Measurements from ENCODE around the gene BPIFB3.

BPIFB3 gene

DNA sequence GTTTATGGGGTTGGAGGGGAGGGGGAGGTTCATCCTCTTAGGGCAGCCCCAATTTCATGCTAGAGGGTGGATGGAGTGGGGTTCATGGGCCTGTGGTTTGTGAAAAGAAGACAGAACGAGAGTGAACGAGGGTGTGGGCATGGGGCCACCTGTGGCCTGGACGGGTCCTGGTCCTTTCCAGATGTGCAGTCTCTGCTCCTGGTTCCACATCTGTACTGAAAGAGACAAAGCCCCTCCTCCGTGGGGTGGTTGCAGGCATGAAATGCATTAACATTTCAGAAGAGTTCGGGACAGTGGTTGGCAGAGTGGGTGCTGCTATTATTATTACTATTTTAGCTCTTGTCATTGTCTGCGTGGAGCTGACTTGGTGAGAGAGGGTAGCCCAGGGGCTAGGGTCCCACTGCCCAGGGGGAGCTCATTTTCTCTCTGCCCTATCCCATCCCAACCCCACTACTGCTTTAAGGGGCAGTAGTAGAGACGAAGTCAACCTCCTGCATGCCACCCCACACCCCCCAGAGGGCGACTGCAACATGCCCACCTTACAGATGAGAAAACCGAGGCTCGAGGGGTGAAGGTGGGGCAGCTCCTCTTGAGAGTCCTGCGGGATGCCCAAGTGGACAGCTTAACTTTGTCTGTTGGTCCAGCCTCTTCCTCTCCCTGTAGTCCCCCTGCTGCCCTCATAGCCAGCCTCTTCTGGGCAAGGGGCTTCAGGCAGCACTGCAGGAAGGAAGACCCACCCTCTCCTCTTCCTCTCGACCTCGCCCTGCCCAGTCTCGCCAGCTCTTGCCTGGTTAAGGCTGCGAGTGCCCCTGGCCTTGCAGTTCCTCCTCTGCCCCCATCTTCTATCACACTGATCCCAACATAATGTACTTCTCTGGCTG is 37.8 kb upstream of the BPIFB3 start:
- DNase-seq: no peak

DNA sequence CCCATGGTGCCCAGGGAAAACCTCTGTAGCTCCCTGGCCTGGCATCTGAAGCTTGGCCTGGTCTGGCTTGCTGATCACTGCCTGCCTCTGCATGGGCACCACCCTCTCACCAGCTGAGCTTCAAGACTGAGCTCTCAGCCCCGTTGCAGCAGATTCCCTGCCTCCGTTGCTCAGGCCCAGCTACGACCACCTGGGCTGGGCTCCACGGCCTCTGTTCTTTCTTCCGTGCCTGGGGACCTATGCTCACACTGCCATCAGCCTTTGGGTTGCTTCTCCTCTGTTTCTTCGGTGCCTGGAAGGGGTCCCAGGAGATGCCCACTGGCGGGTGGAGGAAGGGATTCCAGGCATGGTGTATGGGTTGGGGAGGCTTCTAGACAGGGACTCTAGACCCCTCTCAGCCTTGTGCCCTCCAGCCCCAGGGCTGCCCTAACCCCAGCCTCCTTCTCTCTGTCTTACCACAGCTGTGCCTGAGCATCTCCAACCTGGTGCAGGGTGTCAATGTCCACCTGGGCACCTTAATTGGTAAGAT is 37.1 kb upstream of the BPIFB3 start:
- DNase-seq: no peak

DNA sequence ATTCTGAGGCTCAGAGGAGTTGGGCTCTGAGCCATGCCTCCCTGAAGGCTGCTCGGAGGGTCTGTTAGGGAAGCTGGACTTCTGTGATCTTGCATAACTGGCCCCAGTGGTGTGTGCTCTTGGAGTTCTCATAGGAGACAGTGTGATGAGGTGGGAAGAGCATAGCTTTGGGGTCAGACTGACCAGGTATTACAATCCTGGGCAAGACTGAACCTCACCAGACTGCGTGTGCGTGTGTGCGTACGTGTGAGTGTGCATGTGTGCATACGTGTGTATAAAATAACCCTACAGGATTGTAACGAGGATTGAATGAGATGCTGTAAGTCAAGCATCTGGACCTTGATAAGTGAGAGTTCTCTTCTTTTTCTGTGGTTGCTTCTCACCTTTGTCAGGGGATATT is 36.2 kb upstream of the BPIFB3 start:
- DNase-seq: no peak

DNA sequence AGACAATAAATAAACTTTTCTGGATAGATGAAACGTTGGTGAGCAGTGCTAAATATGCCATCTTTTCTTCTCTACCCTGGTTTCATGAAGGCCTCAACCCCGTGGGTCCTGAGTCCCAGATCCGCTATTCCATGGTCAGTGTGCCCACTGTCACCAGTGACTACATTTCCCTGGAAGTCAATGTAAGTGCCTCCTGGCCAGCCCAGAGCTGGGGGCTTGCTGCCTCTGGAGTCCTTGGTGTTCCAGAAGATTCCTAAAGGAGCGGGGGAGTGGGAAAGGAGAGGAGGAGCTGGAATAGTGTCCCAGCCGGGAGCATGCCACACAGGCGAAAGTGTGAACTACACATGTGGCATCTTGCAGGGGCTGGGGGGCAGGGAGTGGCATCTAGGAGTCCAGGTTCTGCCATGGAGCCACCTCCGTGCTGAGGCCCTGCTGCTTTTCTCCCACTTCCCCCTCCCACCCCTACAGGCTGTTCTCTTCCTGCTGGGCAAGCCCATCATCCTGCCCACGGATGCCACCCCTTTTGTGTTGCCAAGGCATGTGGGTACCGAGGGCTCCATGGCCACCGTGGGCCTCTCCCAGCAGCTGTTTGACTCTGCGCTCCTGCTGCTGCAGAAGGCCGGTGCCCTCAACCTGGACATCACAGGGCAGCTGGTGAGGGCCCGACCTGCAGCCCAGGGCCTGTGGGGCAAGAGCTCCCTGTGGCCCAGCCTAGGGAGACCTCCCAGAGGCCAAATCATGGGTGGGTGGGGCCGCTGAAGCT is 35.4 kb upstream of the BPIFB3 start:
- no peak for DNase-seq

DNA sequence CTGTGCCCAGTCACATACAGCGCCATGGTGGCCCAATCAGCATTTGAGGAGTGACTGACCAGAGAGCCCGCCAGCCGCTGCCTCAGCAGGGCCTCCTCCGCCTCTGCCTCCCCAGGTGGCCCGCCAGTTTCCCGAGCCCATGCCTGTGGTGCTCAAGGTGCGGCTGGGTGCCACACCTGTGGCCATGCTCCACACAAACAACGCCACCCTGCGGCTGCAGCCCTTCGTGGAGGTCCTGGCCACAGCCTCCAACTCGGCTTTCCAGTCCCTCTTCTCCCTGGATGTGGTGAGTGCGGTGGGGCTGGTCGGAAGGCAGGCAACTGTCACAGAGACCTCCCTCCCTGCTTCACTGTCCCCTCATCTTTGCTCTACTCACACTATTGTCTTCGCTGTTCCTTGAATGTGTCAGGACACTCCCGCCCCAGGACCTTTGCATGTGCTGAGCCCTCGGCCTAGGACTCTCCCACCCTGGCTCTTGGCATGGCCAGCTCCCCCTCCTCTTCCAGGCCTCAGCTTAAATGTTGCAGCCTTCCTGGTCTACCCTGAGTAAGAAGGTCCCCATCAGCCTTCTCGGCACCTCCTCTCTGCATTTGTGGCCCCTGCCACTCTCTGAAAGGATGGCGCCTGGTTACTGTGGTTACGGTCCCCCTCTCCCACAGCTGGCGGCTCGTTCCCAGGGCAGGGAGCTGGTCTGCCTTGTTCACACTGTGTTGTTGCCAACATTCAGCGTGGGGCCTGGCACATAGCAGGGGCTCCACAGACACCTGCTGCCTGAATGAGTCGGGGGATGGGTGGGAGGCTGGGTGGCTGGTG is 34.0 kb upstream of the BPIFB3 start:
- no peak for DNase-seq

DNA sequence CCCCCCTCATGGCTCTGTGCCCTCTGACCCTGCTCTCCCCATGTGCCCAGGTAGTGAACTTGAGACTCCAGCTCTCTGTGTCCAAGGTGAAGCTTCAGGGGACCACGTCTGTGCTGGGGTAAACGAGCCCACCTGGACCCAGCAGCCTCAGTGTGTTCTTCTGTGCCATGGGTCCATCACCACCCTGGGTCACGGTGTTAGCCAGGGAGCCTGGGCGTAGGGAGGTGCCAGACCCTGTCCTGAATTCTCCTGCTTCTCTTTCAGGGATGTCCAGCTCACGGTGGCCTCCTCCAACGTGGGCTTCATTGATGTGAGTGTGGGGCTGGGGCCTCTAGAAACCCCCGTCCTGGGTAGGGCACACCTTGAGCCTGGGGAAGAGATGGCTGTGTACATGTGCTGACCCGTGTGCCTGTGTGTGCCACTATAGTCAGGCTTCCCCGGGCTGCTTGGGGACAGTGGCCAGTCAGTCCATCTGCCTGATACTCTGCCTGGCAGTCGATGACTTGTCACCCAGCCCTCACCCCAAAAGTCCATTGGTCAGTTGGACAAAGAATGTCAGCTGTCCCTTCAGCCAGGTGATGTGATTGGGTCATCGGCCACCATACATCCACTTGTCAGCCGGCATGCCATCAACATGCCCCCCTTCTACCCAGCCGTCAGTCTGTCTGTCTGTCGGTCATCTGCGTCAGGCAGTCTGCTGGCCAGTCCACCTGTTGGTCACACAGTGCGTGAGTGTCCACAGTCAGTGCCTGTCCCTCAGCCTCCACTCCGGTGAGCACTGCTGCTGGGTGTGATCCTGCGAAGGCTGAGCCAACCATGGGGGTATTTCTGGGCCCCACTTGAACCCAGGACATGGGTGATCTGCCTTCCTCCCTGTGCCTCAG is 33.2 kb upstream of the BPIFB3 start:
- DNase-seq: no peak

DNA sequence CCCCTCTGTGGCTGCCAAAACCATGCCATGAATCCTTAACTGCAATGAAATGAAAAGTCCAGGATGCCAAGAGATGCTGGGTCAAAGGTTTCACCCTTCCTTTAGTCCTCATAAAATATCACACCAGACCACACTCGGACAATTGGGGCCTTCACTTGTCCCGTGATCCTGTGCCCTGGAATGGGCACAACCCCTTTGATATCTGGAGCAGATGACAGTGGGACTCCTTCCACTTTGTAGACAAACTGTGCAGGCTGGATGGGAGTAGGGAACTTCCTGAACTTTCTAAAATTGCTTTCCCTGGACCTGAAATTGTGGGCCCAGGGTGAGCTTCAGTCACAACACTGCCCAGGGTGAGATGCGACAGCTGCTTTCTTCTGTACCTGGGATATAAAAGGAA is 31.8 kb upstream of the BPIFB3 start:
- DNase-seq: no peak

DNA sequence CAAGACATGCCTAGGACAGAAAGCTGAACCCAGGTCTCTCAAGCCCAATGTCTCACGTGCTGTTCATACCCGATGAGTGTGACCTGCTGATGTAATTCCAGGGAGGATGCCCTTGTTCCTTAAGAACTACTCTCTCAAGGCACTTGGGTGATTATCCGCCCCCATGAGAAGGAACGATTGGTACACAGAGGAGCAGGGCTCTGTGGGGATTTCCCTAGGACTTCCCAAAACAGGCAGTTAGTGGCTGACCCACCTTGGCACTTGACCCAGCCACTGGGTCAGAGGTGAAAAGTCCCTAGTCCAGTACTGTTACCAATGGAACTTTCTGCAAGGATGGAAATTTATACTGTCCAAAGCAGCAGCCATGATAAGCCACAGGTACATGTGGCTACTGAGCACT is 31.4 kb upstream of the BPIFB3 start:
- DNase-seq: no peak

DNA sequence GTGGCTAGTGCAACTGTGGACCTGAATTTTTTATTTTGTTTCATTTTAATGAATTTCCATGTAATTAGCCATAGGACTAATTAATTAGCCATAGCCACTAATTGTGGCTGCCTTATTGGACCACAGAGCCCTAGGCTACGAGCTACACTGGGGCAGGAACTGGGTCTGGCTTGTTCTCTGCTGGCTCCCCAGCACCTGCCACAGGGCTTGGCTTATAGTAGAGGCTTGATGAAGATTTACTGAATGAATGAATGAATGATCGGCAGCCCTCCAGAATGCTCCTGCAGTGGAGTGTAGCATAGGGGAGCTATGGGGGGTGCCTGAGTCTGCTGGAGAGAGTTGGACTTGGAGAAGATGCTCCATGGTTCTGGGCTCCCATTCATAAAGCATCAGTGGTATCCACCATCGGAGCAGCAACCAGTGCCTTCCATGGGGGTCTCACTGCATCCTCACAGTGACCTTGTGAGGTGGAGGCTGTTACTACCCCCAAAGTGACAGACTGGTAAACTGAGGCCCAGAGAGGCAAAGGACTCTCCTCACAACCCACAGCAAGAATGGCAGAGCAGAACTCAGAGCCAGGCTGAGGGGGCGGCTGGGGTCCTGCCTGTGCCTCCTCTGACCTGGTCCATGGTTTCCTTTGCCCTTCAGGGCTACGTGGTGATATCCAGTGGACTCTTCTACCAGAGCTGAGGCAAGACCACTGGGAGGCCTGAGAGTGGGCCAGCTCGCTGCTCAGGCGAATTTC is 30.8 kb upstream of the BPIFB3 start:
- no peak for DNase-seq

DNA sequence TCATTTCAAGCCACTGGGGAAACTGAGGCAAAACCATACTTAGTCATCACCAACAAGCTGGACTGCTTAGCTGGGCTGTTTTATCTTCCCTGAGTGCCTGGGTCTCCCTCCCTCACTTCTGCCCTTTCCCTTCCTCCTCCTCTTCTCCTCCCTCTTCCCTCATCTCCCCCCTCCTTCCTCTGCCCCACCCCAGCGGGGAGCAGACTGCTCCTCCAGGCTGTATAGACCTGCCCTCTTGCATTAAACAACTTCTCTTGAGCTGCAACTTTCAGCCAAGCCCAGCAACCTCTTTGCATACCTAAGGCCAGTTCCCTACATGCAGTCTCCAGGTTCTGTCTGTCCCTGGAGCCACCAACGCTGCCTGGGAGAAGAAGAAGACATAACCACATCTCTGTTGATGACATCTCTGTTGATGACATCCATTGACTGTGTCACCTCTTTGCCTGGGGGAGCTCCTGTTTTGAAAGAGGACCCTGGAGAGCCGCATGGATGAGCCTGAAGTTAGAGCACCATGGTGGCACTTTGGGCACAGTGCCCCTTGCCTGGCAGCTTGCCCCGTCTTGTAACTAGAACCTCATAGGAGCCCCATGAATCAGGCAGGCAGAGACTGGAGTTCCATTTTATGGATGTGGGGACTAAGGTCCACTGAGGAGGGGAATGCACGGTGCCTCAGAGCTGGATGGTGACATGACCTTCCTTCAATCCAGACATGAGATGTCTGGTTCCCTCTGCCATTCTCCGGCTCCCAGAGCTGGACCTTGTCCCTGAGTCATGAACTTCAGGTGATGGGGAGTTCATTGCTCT is 30.1 kb upstream of the BPIFB3 start:
- DNase-seq: no peak

DNA sequence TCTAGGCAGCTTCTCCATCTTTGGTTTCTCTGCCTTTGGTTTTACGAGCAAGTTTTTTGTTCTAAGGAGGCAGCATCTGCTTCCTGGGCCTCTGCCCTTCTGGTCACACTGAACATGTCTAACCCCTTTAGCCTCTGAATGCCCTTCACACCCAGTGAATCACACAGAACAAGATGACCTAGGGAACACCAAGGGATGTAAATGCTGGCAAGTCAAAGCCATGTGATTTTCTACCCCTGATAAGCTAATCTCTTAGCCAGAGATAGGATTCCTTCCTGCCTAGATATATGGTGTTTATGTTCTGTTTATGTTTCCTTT is 29.5 kb upstream of the BPIFB3 start:
- no peak for DNase-seq

DNA sequence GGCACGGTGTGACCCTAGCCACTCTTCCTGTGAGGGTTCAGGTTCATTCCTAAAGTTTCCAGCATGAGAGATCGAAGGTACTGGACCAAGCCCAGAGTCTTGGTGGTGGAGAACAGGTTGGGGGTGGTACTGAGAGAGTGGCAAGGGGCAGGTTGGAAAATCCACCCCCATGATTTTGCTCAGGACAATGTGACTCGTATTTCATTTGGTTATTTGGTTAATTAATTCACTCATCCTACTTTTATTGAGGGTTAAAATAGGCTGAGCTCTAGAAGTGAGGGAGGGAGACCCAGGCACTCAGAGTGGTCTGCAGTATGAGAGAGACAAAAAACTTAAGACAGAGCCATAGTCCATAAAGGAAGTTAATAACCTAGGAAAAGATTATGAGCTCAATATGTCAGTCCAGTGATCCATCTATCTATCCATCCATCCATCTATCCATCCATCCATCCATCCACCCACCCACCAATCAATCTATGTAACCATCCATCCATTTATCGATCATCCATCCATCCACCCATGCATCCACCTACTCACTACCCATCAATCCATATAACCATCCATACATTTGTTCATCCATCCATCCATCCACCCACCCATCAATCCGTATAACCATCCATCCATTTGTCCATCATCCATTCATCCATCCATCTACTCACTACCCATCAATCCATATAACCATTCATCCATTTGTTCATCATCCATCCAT is 28.9 kb upstream of the BPIFB3 start:
- no peak for DNase-seq

DNA sequence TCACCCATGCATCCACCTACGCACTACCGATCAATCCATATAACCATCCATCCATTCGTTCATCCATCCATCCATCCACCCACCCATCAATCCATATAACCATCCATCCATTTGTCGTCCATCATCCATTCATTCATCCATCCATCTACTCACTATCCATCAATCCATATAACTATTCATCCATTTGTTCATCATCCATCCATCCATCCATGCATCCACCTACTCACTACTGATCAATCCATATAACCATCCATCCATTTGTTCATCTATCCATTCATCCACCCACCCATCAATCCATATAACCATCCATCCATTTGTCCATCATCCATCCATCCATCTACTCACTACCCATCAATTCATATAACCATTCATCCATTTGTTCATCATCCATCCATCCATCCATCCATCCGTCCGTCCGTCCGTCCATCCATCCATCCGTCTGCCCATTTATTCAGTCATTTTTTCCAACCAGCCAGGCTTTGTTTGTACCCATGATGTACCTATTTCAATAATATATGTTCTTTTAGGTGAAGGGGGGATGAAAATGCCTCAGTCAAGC is 28.3 kb upstream of the BPIFB3 start:
- no peak for DNase-seq

DNA sequence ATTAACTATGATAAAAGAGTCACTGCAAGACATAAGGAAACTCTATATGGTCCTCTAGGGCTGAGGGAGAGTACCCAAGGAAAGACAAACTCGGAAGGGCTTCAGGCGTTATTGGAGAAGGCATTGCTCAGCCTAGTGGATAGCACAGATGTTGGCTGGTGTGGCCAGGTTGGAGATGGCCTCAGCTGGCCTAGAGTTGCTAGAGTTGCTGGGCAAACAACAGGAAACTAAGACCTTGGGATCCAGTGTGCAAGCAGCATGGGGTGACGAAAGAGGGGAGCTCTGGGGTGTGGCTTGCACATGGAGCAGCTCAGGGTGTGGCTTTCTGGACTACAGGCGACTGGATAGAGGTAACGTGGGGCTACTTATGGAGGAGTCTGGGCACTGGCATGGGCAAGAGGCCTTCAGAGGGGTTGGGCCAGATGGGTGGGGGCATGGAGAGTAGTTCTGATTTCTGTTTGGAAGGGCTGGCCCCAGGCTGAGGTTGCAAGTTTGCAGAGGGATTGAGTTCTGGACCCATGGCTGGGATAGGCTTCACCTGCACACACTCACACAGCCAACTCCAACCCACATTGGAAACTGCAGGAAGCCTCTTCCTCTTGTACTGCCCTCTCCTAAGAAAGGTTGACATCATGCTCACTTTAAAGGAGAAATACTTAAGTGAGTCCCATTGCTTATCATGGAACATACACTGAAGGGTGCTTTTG is 27.5 kb upstream of the BPIFB3 start:
- no peak for DNase-seq

DNA sequence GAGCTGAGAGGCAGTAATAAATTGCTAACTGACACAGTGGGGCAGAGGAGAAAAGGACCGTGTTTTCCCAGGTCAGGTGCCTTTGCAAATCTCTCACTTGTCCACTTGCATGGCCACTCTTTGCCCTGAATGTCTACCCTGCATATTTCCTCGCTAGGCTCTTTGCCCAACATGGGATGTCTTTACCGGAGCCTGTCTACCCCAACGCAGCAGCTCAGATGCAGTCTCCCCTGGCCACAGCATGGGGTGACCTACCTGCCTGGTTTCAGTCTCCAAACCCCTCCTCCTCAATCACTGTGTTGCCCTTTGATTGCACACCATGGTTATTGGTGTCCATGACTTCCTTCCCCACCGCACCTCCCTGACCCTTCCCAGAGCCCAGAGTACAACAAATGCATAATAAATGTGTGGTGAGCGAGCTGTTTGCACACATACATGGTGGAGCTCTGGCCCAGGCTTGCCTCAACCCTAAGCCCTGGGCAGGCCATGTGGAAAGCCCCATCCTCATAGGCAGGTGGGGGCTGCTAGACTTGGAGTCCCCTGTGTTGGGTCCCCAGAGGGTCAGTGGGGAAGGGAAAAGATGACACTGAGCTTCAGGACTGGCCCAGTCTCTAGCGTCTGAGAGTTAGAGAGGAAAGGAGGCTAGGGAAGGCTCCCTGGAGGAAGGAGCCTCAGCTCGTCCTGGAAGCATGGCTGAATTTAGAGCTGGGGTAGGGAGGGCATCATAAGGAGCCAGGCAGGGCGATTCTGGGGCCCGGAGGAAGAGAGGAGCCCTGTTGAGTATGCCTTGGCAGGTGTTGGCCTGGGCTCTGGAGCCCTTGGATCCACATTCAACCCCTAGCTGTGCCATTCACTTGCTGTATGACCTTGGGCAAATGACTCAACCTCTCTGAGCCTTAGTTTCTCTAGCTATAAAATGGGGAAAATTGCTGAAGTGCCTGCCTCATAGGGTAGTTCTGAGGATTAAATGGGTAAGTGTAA is 26.6 kb upstream of the BPIFB3 start:
- no peak for DNase-seq

DNA sequence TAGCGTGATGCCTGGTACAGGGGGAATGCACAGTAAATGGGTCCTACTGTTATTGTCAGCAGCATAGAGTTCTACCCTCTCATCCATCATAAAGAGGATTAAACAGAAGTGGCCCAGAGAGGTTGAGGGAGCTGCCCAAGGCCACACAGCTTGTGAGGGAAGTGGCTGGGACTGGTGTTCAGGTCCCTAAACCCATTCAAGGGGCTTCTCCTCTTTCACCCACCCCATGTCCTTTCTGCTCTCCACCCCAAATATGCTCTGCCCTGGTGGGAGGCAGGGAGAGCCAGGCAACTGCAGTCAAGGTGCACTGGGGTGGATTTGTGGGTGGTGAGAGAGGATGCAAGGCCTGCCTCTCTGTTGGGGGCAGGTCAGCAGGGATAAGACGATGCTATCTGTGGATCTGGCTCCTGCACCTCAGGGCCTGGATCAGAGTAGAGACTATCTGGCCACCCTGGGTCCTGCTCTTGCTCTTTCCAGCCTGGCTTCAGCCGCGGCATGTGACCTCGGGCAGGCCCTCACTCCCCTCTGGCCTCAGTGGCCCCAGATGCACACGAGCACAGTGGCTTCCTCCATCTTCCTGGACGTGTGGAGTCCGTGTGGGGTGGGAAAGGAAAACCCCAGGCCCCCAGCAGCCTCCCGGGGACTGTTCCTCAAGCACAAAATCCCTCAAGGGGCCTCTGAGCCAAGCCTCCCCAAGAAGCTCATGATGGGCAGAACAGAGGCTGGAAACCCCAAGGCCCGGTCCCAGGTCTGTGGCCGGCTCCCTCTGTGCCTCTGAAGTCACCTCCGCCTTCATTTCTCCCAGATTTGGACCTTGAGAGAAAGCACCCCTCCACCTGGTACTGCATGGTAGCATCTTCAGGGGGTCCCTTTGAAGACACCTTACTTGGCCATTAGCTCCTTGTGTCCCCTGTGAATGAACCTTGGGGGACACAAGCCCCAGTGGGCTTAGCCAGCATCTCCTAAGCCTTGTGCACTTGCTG is 25.6 kb upstream of the BPIFB3 start:
- no peak for DNase-seq
